GM12873 (cell line): Measurements from ENCODE around the gene GRIN2A.
A peak's percentile ranks its signal among the peaks of the same experiment; 100 is the strongest.

ENCODE experiments used
- TF ChIP-seq, protein P1 (sequence below): IDR thresholded peaks from 2 replicates; pipeline ENCODE4 v1.5.1; 2012; ENCODE audit warnings: low read depth, mild to moderate bottlenecking, moderate library complexity, low read length, control low read depth; ENCODE audit not compliant: insufficient read depth; ENCODE audit errors: missing control alignments

Gene GRIN2A

DNA sequence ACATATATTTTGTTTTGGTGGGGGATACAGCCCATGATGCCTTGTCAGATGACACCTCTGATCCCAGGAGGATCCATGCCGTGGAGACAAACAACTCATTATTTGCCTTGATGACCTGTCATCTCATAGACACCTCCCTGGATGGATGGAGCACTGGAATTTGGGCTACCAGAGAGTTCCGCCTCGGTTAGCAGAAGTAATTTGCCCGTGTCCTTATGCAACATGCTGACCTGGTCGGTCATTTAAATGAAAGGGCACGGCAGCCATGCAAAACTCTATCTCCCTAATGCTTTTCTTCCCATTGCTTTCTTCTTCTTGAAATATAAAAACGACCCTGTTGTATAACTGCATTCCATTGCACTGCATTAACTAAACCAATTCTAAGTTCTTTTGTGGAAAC lies 145.3 kb downstream of the GRIN2A start:
- TF ChIP-seq, protein P1, sequence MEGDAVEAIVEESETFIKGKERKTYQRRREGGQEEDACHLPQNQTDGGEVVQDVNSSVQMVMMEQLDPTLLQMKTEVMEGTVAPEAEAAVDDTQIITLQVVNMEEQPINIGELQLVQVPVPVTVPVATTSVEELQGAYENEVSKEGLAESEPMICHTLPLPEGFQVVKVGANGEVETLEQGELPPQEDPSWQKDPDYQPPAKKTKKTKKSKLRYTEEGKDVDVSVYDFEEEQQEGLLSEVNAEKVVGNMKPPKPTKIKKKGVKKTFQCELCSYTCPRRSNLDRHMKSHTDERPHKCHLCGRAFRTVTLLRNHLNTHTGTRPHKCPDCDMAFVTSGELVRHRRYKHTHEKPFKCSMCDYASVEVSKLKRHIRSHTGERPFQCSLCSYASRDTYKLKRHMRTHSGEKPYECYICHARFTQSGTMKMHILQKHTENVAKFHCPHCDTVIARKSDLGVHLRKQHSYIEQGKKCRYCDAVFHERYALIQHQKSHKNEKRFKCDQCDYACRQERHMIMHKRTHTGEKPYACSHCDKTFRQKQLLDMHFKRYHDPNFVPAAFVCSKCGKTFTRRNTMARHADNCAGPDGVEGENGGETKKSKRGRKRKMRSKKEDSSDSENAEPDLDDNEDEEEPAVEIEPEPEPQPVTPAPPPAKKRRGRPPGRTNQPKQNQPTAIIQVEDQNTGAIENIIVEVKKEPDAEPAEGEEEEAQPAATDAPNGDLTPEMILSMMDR, result no peak

DNA sequence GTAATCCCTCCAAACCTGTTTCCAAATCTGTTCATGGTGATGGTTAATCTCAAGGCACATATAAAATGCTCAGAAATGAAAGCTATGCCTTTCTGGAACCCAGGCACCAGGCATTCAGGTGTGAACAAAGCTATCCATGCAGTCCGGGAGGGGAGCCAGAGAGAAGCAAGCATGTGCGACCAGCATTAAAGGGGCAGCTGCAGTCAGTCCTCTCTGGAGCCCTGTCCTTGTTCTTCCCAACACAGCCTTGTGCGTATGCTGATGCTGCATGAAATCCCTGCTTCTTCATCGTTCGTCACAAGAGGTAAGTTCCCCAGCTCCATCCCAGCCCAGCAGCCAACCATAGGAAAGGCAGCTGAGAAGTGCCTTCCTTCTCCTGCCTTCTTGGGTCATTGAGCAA lies 148.7 kb downstream of the GRIN2A start:
- TF ChIP-seq, protein P1, result no peak

DNA sequence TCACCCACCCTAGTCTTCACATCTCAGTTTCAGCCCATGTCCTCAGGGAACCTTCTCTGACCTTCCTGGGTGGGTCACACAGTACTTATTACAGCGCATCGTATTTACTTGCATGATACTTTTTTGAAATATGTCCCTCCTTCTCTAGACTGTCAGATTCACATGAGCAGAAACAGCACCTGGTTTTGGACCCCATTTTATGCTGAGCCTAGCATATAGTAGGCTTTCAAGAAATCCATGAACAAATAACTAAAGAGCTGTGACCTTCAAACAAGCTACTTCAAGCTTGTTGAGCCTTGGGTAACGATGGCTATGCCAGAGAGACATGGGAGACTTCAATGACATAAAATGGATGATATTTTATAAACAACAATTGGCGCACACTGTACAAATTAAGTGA lies 150.3 kb downstream of the GRIN2A start:
- TF ChIP-seq, protein P1, result no peak

DNA sequence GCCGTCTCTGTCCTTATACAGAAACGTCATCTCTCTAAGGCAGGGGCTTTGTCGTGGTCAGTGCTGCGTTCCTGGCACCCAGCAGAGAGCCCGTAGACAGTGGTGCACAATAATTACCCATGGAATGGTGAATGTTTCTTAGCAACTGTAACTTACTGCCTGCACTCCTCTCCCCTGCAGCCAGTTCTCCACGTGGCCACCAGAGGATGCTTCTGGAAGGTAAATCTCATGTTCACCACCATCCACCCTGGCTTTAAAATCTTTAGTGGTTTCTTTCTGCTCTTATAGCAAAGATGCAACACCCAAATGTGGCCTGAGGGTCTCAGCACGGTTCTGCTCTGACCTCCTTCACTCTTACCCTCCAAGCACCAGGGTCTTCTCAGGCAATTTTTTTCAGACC lies 150.8 kb downstream of the GRIN2A start:
- TF ChIP-seq, protein P1, result peak; percentile 21

DNA sequence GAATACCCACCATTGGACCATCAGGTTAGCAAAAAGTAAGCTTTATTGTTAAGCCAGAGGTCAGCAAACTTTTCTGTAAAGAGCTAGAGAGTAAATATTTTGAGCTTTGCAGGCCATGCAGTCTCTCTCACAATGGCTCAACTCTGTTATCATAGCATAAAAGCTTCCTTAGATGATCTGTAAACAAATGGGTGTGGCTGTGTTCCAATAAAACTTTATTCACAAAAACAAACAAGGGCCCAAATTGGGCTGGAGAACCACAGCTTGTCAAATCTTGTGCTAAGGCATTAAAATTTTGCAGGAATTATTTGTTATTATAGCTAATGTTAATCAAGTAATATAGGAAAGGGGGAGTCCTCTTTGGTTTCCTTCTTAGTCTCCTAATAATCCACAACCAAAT lies 153.6 kb downstream of the GRIN2A start:
- TF ChIP-seq, protein P1, result no peak

DNA sequence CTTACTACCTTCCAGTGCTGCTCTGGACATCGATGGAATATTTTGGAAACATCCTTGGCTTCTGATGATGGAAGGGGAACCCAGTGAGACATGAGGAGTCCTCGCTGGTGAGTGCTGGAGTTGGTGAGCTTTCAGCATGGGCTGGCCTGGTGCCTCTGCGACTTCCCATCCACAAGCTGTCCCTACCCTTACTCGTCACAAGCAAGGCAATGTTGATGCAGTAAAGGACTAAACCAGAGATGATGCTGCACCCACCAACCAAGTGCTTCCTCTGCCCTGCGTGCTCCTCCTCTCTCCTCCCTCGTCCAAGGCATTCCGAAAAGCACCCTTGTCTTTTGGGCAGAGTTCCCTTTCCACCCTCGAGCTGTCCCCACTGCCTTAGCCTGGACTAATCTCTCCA lies 154.7 kb downstream of the GRIN2A start:
- TF ChIP-seq, protein P1, result no peak

DNA sequence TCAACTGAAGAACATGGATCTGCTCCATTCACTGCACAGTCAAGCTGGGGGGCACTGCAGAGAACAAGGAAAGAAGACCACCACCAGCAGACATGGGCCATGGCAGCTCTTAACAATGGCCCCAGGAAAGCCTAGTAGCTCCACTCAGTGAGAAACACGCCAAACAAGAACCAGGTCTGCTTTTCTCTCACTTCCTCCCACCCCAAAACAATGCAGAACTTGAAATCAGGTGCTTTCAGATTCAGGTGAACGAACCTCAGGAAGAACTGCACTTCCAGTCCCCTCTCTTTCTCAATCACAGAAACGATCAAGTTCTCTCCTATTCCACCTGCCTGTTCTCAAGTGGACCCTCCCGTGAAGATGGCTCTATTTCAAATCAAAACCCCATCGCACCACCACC lies 155.6 kb downstream of the GRIN2A start:
- TF ChIP-seq, protein P1, result no peak
